Uterus (tissue), 4 donors: ENCODE measurements around the gene IBSP. TPM values are rescaled to one million over a fixed set of nuclear protein-coding genes. Genes with fewer than 3 reads are reported as not detected.

Source experiments
- DNase-seq, 2 donors: peaks; one replicate each; pipeline ENCODE4 v3.0.0-alpha.2; 2019 to 2020
- H3K27ac ChIP-seq, 2 donors: fragments of 200-600 bp; sonication (generic); 1 replicate in 1 of 2; 2 replicates in 1 of 2; pipeline ENCODE4 v1.5.1; 2016 to 2018
- H3K27me3 ChIP-seq, 2 donors: fragments of 200-600 bp; sonication (generic); one replicate each; pipeline ENCODE4 v1.5.1; 2018 to 2019; ENCODE audit warnings: control low read depth in 1 of 2
- H3K36me3 ChIP-seq, 2 donors: fragments of 200-600 bp; sonication (generic); one replicate each; pipeline ENCODE4 v1.5.1; 2019; ENCODE audit warnings: control low read depth in 1 of 2
- H3K4me1 ChIP-seq, 2 donors: fragments of 200-600 bp; sonication (generic); one replicate each; pipeline ENCODE4 v1.5.1; 2018 to 2019; ENCODE audit warnings: control low read depth in 1 of 2
- H3K4me3 ChIP-seq, 2 donors: fragments of 200-600 bp; sonication (generic); 1 replicate in 1 of 2; 2 replicates in 1 of 2; pipeline ENCODE4 v1.5.1; 2018 to 2019; ENCODE audit warnings: mild to moderate bottlenecking in 1 of 2
- H3K9me3 ChIP-seq, 2 donors: fragments of 200-600 bp; sonication (generic); one replicate each; pipeline ENCODE4 v1.5.1; 2019; ENCODE audit warnings: control low read depth in 1 of 2
- CTCF ChIP-seq, 4 experiments: fragments of 200-600 bp in 2 of 4; fragments of 450-650 bp in 2 of 4; sonication (generic) in 2 of 4; IDR thresholded peaks; one replicate each; pipeline ENCODE4 v1.5.1; 2016 to 2019; ENCODE audit warnings: antibody characterized with exemption in 4 of 4, mild to moderate bottlenecking in 2 of 4, moderate library complexity in 1 of 4
- POLR2A ChIP-seq, 2 donors: fragments of 450-650 bp; IDR thresholded peaks; one replicate each; pipeline ENCODE4 v1.6.1; 2016; ENCODE audit warnings: antibody characterized with exemption in 2 of 2, mild to moderate bottlenecking in 1 of 2, moderate library complexity in 1 of 2
- intact Hi-C: fragments of 100-400 bp; cut with DNase I; formaldehyde crosslinking; loops from one replicate; pipeline ENCODE4 v1.15.1; 2023; ENCODE audit warnings: low total_unique reads
- total RNA-seq, 4 donors: library from RNA; depleted of rRNA in 3 of 4; stranded (reverse); fragments of >200 nt in 3 of 4; gene quantifications; one replicate each; pipeline versions ENCODE4 v1.1.0 to v1.2.4, GENCODE V29; 2014 to 2023
- donor health status: DM: yes; HTN: yes; CAD: no.

Gene IBSP
- total RNA-seq, 4 donors from 2014 or later = not detected

GRCh38 chr4:87823200-87823599 lies 23.8 kb downstream of the IBSP start:
- TF ChIP-seq POLR2A (IDR thresholded peaks at IDR 0.05) = no peak
- no peak for TF ChIP-seq CTCF (IDR thresholded peaks at IDR 0.05)
- no peak overlapping the region for H3K27ac ChIP-seq
- H3K4me1 ChIP-seq = no peaks in the 10 kb centered on the region
- H3K4me3 ChIP-seq = no peak overlapping the region
- H3K27me3 ChIP-seq = no peaks in the 10 kb centered on the region
- no peak for DNase-seq
- intact Hi-C loops = no loop called here
- no peaks in the 10 kb centered on the region for H3K9me3 ChIP-seq
- no peaks in the 10 kb centered on the region for H3K36me3 ChIP-seq

GRCh38 chr4:87823724-87824123 lies 24.4 kb downstream of the IBSP start:
- H3K4me3 ChIP-seq = no peak overlapping the region
- H3K9me3 ChIP-seq = no peaks in the 10 kb centered on the region
- H3K27me3 ChIP-seq = no peaks in the 10 kb centered on the region
- no peaks in the 10 kb centered on the region for H3K36me3 ChIP-seq
- intact Hi-C loops = no loop called here
- TF ChIP-seq POLR2A (IDR thresholded peaks at IDR 0.05) (no peak), CTCF (IDR thresholded peaks at IDR 0.05) (no peak)
- H3K27ac ChIP-seq = no peak overlapping the region
- no peaks in the 10 kb centered on the region for H3K4me1 ChIP-seq
- DNase-seq = no peak

- H3K36me3 ChIP-seq = no peaks in the 10 kb centered on the region
- DNase-seq = no peak
- H3K4me1 ChIP-seq = no peaks in the 10 kb centered on the region
- H3K4me3 ChIP-seq = no peak overlapping the region
- TF ChIP-seq CTCF (IDR thresholded peaks at IDR 0.05) (no peak), POLR2A (IDR thresholded peaks at IDR 0.05) (no peak)
- H3K9me3 ChIP-seq = no peaks in the 10 kb centered on the region
- intact Hi-C loops = no loop called here
- H3K27ac ChIP-seq = no peak overlapping the region
- H3K27me3 ChIP-seq = no peaks in the 10 kb centered on the region
Measured at GRCh38 chr4:87824352-87824751, 25.0 kb downstream of the IBSP start.

- H3K27me3 ChIP-seq = no peaks in the 10 kb centered on the region
Measured at GRCh38 chr4:87832669-87833068, 33.3 kb downstream of the IBSP start, which contains the start of gene MEPE. Gene MEPE, plus strand, starts transcription at chr4:87832969. Its CDS starts 1,746 bp downstream, at chr4:87834715.

GRCh38 chr4:87834401-87834800 lies 35.0 kb downstream of the IBSP start:
- peaks cover 0 to 6% of the 10 kb centered on the region in 2 donors for H3K4me1 ChIP-seq
- no peak for TF ChIP-seq POLR2A (IDR thresholded peaks at IDR 0.05)
- TF ChIP-seq CTCF (IDR thresholded peaks at IDR 0.05) = no peak
- no peak for DNase-seq
- H3K4me3 ChIP-seq = no peak overlapping the region
- intact Hi-C loops = no loop called here
- no peaks in the 10 kb centered on the region for H3K27me3 ChIP-seq
- H3K27ac ChIP-seq = no peak overlapping the region
- H3K36me3 ChIP-seq = no peaks in the 10 kb centered on the region
- no peaks in the 10 kb centered on the region for H3K9me3 ChIP-seq

More at GRCh38 chr4:87832669-87833068, 33.3 kb downstream of the IBSP start, which contains the start of gene MEPE:
- no peak within 1 kb of the TSS for H3K27ac ChIP-seq
- H3K4me1 ChIP-seq = no peaks in the 10 kb centered on the region
- DNase-seq = no peak
- H3K9me3 ChIP-seq = no peaks in the 10 kb centered on the region
- TF ChIP-seq CTCF (IDR thresholded peaks at IDR 0.05) (no peak), POLR2A (IDR thresholded peaks at IDR 0.05) (no peak)
- no peaks in the 10 kb centered on the region for H3K36me3 ChIP-seq
- intact Hi-C loops = no loop called here
- no peak within 1 kb of the TSS for H3K4me3 ChIP-seq
